K562 (cell line): ENCODE data around the gene ZIC2. TPM values are rescaled to one million over a fixed set of nuclear protein-coding genes. Genes with fewer than 3 reads are reported as not detected.

Source experiments
- ATAC-seq: fragments of 200-7000 bp; cut with Tn5 transposase; 3 replicates; pipeline ENCODE4 v1.9.1; 2020; ENCODE audit warnings: moderate library complexity
- Bru-seq: library from RNA; stranded (reverse); fragments of 400-500 nt; gene quantifications from one replicate; lab custom pipeline; 2021; lab: Mats Ljungman, UMichigan
- BruChase-seq, 2 experiments: library from RNA; stranded (reverse); fragments of 400-500 nt; gene quantifications; one replicate each; lab custom pipeline; 2021; lab: Mats Ljungman, UMichigan
- BruUV-seq: library from RNA; stranded (reverse); fragments of 400-500 nt; replicated peaks from 2 replicates; lab custom pipeline; 2021; lab: Mats Ljungman, UMichigan
- CTCF ChIA-PET: fragments of 300-600 bp; formaldehyde crosslinking; extraction: SDS; loops from one replicate; lab custom pipeline; 2021; ENCODE audit warnings: low intra/inter-chr PET ratio; lab: Yijun Ruan, JAX
- POLR2A ChIA-PET: fragments of 300-600, 350-650 bp; sonication (Branson Sonifier 250); formaldehyde crosslinking; extraction: SDS; loops from one replicate; lab custom pipeline; 2021; ENCODE audit warnings: antibody characterized with exemption, inconsistent platforms; lab: Yijun Ruan, JAX
- DNase-seq, 4 experiments: peaks; one replicate each; pipeline versions ENCODE4 v3.0.0 to v3.0.0-alpha.2; 2011 to 2018; ENCODE audit warnings: low spot score in 3 of 4, mixed read lengths in 3 of 4; ENCODE audit errors: extremely low read depth in 1 of 4
- FAIRE-seq: peaks from 2 replicates; lab custom pipeline; 2011; peaks lifted over from hg19 to GRCh38; lab: Jason Lieb, UNC
- H2AFZ ChIP-seq: 2 replicates; pipeline ENCODE4 v1.6.0; 2011; ENCODE audit warnings: low read depth, low read length, control low read depth, inconsistent platforms
- H3K27ac ChIP-seq: fragments of 200-600 bp; 3 replicates; pipeline ENCODE4 v1.8.0; 2011; ENCODE audit warnings: low read depth, mild to moderate bottlenecking, control low read depth, inconsistent platforms, low read length, moderate library complexity, mixed read lengths; ENCODE audit errors: extremely low read depth
- H3K27me3 ChIP-seq, 2 experiments: fragments of 300-600 bp in 1 of 2; 2 replicates in 1 of 2; 3 replicates in 1 of 2; pipeline versions ENCODE4 v1.6.0 to v1.8.0; 2011; ENCODE audit warnings: inconsistent platforms in 2 of 2, low read length in 2 of 2, mild to moderate bottlenecking in 1 of 2, mixed read lengths in 1 of 2, moderate library complexity in 1 of 2; ENCODE audit not compliant: control insufficient read depth in 2 of 2, insufficient read depth in 2 of 2
- H3K36me3 ChIP-seq: fragments of 300-600 bp; 3 replicates; pipeline ENCODE4 v1.8.0; 2011; ENCODE audit warnings: mild to moderate bottlenecking, low read length, inconsistent platforms; ENCODE audit not compliant: control insufficient read depth, insufficient read depth
- H3K4me1 ChIP-seq, 2 experiments: fragments of 200-600 bp in 1 of 2; replicated peaks in 1 of 2; 2 replicates in 1 of 2; 3 replicates in 1 of 2; pipeline versions ENCODE4 v1.5.1 to v1.8.0; 2011; ENCODE audit warnings: inconsistent platforms in 2 of 2, low read length in 2 of 2, mild to moderate bottlenecking in 1 of 2, mixed read lengths in 1 of 2, moderate library complexity in 1 of 2; ENCODE audit not compliant: control insufficient read depth in 2 of 2, insufficient read depth in 2 of 2
- H3K4me2 ChIP-seq: 2 replicates; pipeline ENCODE4 v1.6.1; 2011; ENCODE audit warnings: low read length, control low read depth, inconsistent platforms, mixed read lengths; ENCODE audit not compliant: insufficient read depth
- H3K4me3 ChIP-seq: fragments of 200-600 bp; sonication (generic), shearing (Covaris generic); 2 replicates; pipeline ENCODE4 v1.5.1; 2016; ENCODE audit warnings: control low read depth, inconsistent platforms
- H3K79me2 ChIP-seq: fragments of 200-600 bp; 3 replicates; pipeline ENCODE4 v1.8.0; 2011; ENCODE audit warnings: low read length, inconsistent platforms; ENCODE audit not compliant: control insufficient read depth, insufficient read depth
- H3K9ac ChIP-seq, 2 experiments: 2 replicates each; pipeline versions ENCODE4 v1.6.0 to v1.6.1; 2011; ENCODE audit warnings: low read depth in 2 of 2, low read length in 2 of 2, control low read depth in 1 of 2, inconsistent platforms in 1 of 2, mild to moderate bottlenecking in 1 of 2, mixed read lengths in 1 of 2; ENCODE audit not compliant: insufficient read depth in 1 of 2
- H3K9me1 ChIP-seq: one replicate; pipeline ENCODE4 v1.6.0; 2011; ENCODE audit warnings: inconsistent platforms, mild to moderate bottlenecking, low read length, moderate library complexity; ENCODE audit not compliant: control insufficient read depth, insufficient read depth
- H3K9me3 ChIP-seq: replicated peaks from 2 replicates; pipeline ENCODE4 v1.5.1; 2011; ENCODE audit warnings: low read depth, low read length, inconsistent platforms; ENCODE audit not compliant: control insufficient read depth, insufficient read depth
- H4K20me1 ChIP-seq: replicated peaks from 2 replicates; pipeline ENCODE4 v1.6.1; 2011; ENCODE audit warnings: low read length, inconsistent platforms, mixed read lengths; ENCODE audit not compliant: control insufficient read depth, insufficient read depth
- ADNP ChIP-seq: fragments of 200-800 bp; sonication (Bioruptor generic); IDR thresholded peaks from 2 replicates; pipeline ENCODE4 v1.6.1; 2016; ENCODE audit warnings: missing genetic modification characterization, missing compliant biosample characterization
- CXXC5 ChIP-seq: fragments of 250-450 bp; sonication (Bioruptor Pico); IDR thresholded peaks from 2 replicates; pipeline ENCODE4 v1.8.0; 2022; ENCODE audit warnings: inconsistent platforms, mild to moderate bottlenecking, moderate library complexity
- LEF1 ChIP-seq: fragments of 450-650 bp; IDR thresholded peaks from 2 replicates; pipeline ENCODE4 v1.6.1; 2016; ENCODE audit warnings: mild to moderate bottlenecking
- MAFG ChIP-seq: fragments of 450-650 bp; conservative IDR thresholded peaks from 2 replicates; pipeline ENCODE4 v1.6.1; 2016; ENCODE audit warnings: missing genetic modification characterization, missing compliant biosample characterization
- NCOA4 ChIP-seq: fragments of 450-650 bp; IDR thresholded peaks from 2 replicates; pipeline ENCODE4 v1.6.1; 2018; ENCODE audit warnings: mild to moderate bottlenecking; ENCODE audit not compliant: partially characterized antibody
- OTX1 ChIP-seq: fragments of 450-650 bp; formaldehyde crosslinking; IDR thresholded peaks from 2 replicates; pipeline ENCODE4 v1.4.0; 2022; ENCODE audit warnings: mild to moderate bottlenecking
- POLR3A ChIP-seq: IDR thresholded peaks from 2 replicates; pipeline ENCODE4 v1.6.1; 2011; ENCODE audit warnings: borderline replicate concordance, mild to moderate bottlenecking, moderate library complexity; ENCODE audit not compliant: insufficient read length, insufficient read depth; ENCODE audit errors: extremely low read depth
- POLR3G ChIP-seq: IDR thresholded peaks from 2 replicates; pipeline ENCODE4 v1.6.1; 2011; ENCODE audit not compliant: insufficient read length, insufficient replicate concordance; ENCODE audit errors: extremely low read depth
- RHOXF2B ChIP-seq: fragments of 250-450 bp; sonication (Bioruptor Pico); conservative IDR thresholded peaks from 2 replicates; pipeline ENCODE4 v1.5.1; 2021
- TAF1 ChIP-seq: IDR thresholded peaks from 2 replicates; pipeline ENCODE4 v1.6.1; 2011; ENCODE audit warnings: mild to moderate bottlenecking, low read length, moderate library complexity; ENCODE audit not compliant: insufficient read depth, control insufficient read depth, severe bottlenecking; ENCODE audit errors: extremely low read depth
- ZNF121 ChIP-seq: sonication (generic); formaldehyde crosslinking; conservative IDR thresholded peaks from 2 replicates; pipeline ENCODE4 v1.8.0; 2022; ENCODE audit warnings: missing genetic modification reagents
- ZNF140 ChIP-seq: fragments of 250-450 bp; sonication (Bioruptor Pico); IDR thresholded peaks from 2 replicates; pipeline ENCODE4 v1.8.0; 2021; ENCODE audit warnings: moderate library complexity, mild to moderate bottlenecking, inconsistent platforms
- ZNF347 ChIP-seq: fragments of 450-650 bp; formaldehyde crosslinking; IDR thresholded peaks from 2 replicates; pipeline ENCODE4 v1.4.0; 2020; ENCODE audit warnings: low read depth, mild to moderate bottlenecking, moderate library complexity
- WGBS: fragments of 100-300 bp; shearing (Covaris generic); methylation state at CpG from one replicate; pipeline ENCODE4 v1.1.6; 2016; ENCODE audit warnings: low coverage, mixed read lengths; ENCODE audit not compliant: insufficient coverage; ENCODE audit errors: missing lambda C conversion rate; 5-methylcytosine and 5-hydroxymethylcytosine counted together
- in situ Hi-C: fragments of 300-500 bp; cut with MboI; formaldehyde crosslinking; loops from 4 replicates; pipeline ENCODE4 v1.15.0; 2018; ENCODE audit warnings: inconsistent platforms, mixed read lengths
- intact Hi-C: fragments of 100-400 bp; cut with micrococcal nuclease; formaldehyde crosslinking; loops from 2 replicates; pipeline ENCODE4 v1.14.2; 2022
- long read RNA-seq, 3 experiments: library from polyadenylated mRNA in 2 of 3; library from RNA in 1 of 3; unstranded in 2 of 3; stranded (forward) in 1 of 3; transcript quantifications; one replicate each; pipeline ENCODE4 v2.0.0, GENCODE V29; 2019 to 2022
- polyA minus RNA-seq, 3 experiments: library from RNA; depleted of rRNA, polyadenylated mRNA; stranded (reverse); fragments of >200 nt; gene quantifications; 2 replicates each; pipeline ENCODE4 v1.2.3, GENCODE V29; 2011
- polyA plus RNA-seq, 8 experiments: library from polyadenylated mRNA; depleted of rRNA in 4 of 8; stranded (reverse) in 5 of 8; unstranded in 3 of 8; fragments of >200 nt; fragmentation: Nextera tagmentation in 2 of 8; fragmentation: Illumina TruSeq in 1 of 8; extraction: Ambion mirVana in 2 of 8; extraction: Trizol in 1 of 8; gene quantifications; 2 replicates each; pipeline versions ENCODE4 v1.2.1 to v1.2.3, GENCODE V29; 2011 to 2014; ENCODE audit warnings: inconsistent platforms in 1 of 8, missing spikeins in 1 of 8
- total RNA-seq, 7 experiments: library from RNA; depleted of rRNA in 6 of 7; stranded (reverse); fragments of >200 nt in 6 of 7; fragmentation: Illumina TruSeq in 2 of 7; extraction: Trizol in 2 of 7; gene quantifications; 2 replicates each; pipeline versions ENCODE4 v1.2.1 to v1.2.3, GENCODE V29; 2011 to 2021; ENCODE audit warnings: low replicate concordance in 1 of 7
- TF ChIP-seq, protein P1 (sequence below), 2 experiments: IDR thresholded peaks; 2 replicates each; pipeline ENCODE4 v1.6.1; 2011; ENCODE audit warnings: borderline replicate concordance in 1 of 2, control low read depth in 1 of 2, low read depth in 1 of 2, low read length in 1 of 2, mild to moderate bottlenecking in 1 of 2, mixed read lengths in 1 of 2, moderate library complexity in 1 of 2; ENCODE audit not compliant: insufficient read depth in 1 of 2, insufficient read length in 1 of 2, poor library complexity in 1 of 2, severe bottlenecking in 1 of 2; ENCODE audit errors: extremely low read depth in 1 of 2
- TF ChIP-seq, protein P2 (sequence below): fragments of 250-450 bp; sonication (Bioruptor Pico); IDR thresholded peaks from 2 replicates; pipeline ENCODE4 v1.8.0; 2021; ENCODE audit warnings: moderate library complexity, mild to moderate bottlenecking, inconsistent platforms

Gene ZIC2
- 5.8 and 7.8 TPM in 2 replicates for total RNA-seq (2011; cell fraction: chromatin; rRNA removed; ENCODE audit: low replicate concordance)
- total RNA-seq (2011; cell fraction: nucleolus; rRNA removed): 5.7 and 7.7 TPM in 2 replicates
- 4.1 and 7.0 TPM in 2 replicates for total RNA-seq (2011; cell fraction: nucleoplasm; rRNA removed)
- 3.7 and 6.1 TPM in 2 replicates for total RNA-seq (2014; rRNA removed)
- total RNA-seq (2014; rRNA removed; fragmentation: Illumina TruSeq; extraction: Trizol): 2.3 and 2.4 TPM in 2 replicates
- 3.7 and 4.5 TPM in 2 replicates for total RNA-seq (2015; rRNA removed; fragmentation: Illumina TruSeq; extraction: Trizol)
- total RNA-seq (2021): 18.0 and 22.1 TPM in 2 replicates
- polyA plus RNA-seq (2011; rRNA removed): 1.8 and 2.2 TPM in 2 replicates
- 1.4 and 2.3 TPM in 2 replicates for polyA plus RNA-seq (2011; cell fraction: cytosol; rRNA removed)
- 6.9 and 9.9 TPM in 2 replicates for polyA plus RNA-seq (2011; cell fraction: nucleus; rRNA removed)
- 7.4 and 9.3 TPM in 2 replicates for polyA plus RNA-seq (2012)
- polyA plus RNA-seq (2014; fragmentation: Illumina TruSeq; extraction: Trizol): 6.5 and 7.3 TPM in 2 replicates
- polyA plus RNA-seq (2014; fragmentation: Nextera tagmentation; extraction: Ambion mirVana): 1 to 10 TPM; 4.2 to 9.8 TPM
- 4.6 and 6.3 TPM in 2 replicates for polyA plus RNA-seq (2014; rRNA removed)
- polyA minus RNA-seq (2011; rRNA and poly(A)+ RNA removed): 1.5 and 2.4 TPM in 2 replicates
- polyA minus RNA-seq (2011; cell fraction: cytosol; rRNA and poly(A)+ RNA removed): 2.9 and 10.6 TPM in 2 replicates
- polyA minus RNA-seq (2011; cell fraction: nucleus; rRNA and poly(A)+ RNA removed): 7.3 and 9.6 TPM in 2 replicates
- percentile 83 among the genes with signal in this experiment for Bru-seq, nascent RNA
- percentile 79 among the genes with signal in this experiment for BruChase-seq, experiment 1, labeled RNA remaining after a 2-hour chase
- BruChase-seq, experiment 2, labeled RNA remaining after a 6-hour chase: percentile 85 among the genes with signal in this experiment
- long read RNA-seq, experiment 1, transcript ZIC2-201 (3 exons, 2,983 nt): major isoform, 6 of 14 reads
- long read RNA-seq, experiment 1, partial matches to known transcripts: 0 of 14 reads
- long read RNA-seq, experiment 1, other reads (novel, unspliced or antisense): 6 of 14 reads
- long read RNA-seq, experiment 2, transcript ZIC2-201 (3 exons, 2,983 nt): major isoform, 5 of 20 reads
- long read RNA-seq, experiment 2, partial matches to known transcripts: 0 of 20 reads
- long read RNA-seq, experiment 2, other reads (novel, unspliced or antisense): 15 of 20 reads
- long read RNA-seq, experiment 3: 0 reads

DNA sequence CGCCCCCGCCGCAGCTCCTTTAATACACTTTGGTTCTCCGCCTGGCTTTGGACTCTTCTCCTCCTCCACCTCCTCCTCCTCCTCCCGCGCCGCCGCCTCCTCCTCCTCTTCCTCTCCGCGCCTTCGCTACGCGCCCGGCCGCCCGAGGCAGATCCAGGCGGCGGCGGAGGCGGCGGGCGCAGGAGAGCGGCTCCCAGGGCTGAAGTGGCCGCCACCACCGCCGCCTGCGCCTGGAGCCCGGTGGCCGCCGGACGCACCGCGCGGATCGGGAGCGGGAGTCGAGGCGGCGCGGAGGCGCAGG is at the start of gene ZIC2:
Gene ZIC2, plus strand, starts transcription at position 50 of the 301 bp plus-strand sequence. CDS start 281 bp downstream, outside the sequence.
- no peaks in the 10 kb centered on the region for H3K27me3 ChIP-seq
- ChIA-PET CTCF (no interaction called here), POLR2A (interaction anchor here (0.6 to 2.6 kb wide), 5 partner anchors 10 to 523 kb away, joined by 3 to 14 read pairs (median 4); partner anchors contain the start of gene ZIC5)
- 3% methylated on average over 14 of the region's 41 CpGs for WGBS
- H3K9ac ChIP-seq: peak within 1 kb of the TSS; percentile 65 to 96
- H3K4me1 ChIP-seq: peaks cover 5 to 46% of the 10 kb centered on the region in 2 experiments; a peak in 3 of 5 replicates
- no peaks in the 10 kb centered on the region for H4K20me1 ChIP-seq
- no peak for FAIRE-seq
- peaks cover 14% of the 10 kb centered on the region; the same call in 1 of the 3 replicates for H3K36me3 ChIP-seq
- H3K9me1 ChIP-seq: no peaks in the 10 kb centered on the region
- intact Hi-C loops: loop anchor here (5.0 kb wide), 1 partner anchor 256 kb away; no protein-coding TSS in a partner anchor
- H3K4me2 ChIP-seq: peak within 1 kb of the TSS; percentile 85
- ATAC-seq: peak; percentile 2
- BruUV-seq: no TSS peak
- H3K27ac ChIP-seq: peak within 1 kb of the TSS; percentile 92
- no peak for DNase-seq
- H3K4me3 ChIP-seq: peak within 1 kb of the TSS; percentile 59
- no peaks in the 10 kb centered on the region for H3K9me3 ChIP-seq
- peaks cover 31% of the 10 kb centered on the region for H3K79me2 ChIP-seq
- H2AFZ ChIP-seq: peak within 1 kb of the TSS; percentile 76
- in situ Hi-C loops: no loop called here
- no peak for TF ChIP-seq OTX1 (CRISPR knock-in tag)
- TF ChIP-seq ADNP (tag): no peak
- no peak for TF ChIP-seq ZNF121 (CRISPR knock-in tag)
- TF ChIP-seq MAFG (tag): no peak
- TF ChIP-seq ZNF140 (CRISPR knock-in tag): no peak
- TF ChIP-seq, protein P1, sequence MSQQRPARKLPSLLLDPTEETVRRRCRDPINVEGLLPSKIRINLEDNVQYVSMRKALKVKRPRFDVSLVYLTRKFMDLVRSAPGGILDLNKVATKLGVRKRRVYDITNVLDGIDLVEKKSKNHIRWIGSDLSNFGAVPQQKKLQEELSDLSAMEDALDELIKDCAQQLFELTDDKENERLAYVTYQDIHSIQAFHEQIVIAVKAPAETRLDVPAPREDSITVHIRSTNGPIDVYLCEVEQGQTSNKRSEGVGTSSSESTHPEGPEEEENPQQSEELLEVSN (IDR thresholded peaks at IDR 0.05; ENCODE audit: borderline replicate concordance in 1 of 2, extremely low read depth in 1 of 2, insufficient read depth in 1 of 2, insufficient read length in 1 of 2, low read depth in 1 of 2, low read length in 1 of 2, poor library complexity in 1 of 2, severe bottlenecking in 1 of 2): peak in 1 of 2 experiments; percentile 3
- no peak for TF ChIP-seq NCOA4
- TF ChIP-seq POLR3A: no peak
- no peak for TF ChIP-seq ZNF347 (CRISPR knock-in tag)
- no peak for TF ChIP-seq RHOXF2B (CRISPR knock-in tag)
- no peak for TF ChIP-seq CXXC5 (CRISPR knock-in tag)
- no peak for TF ChIP-seq LEF1
- TF ChIP-seq, protein P2, sequence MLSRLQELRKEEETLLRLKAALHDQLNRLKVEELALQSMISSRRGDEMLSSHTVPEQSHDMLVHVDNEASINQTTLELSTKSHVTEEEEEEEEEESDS (CRISPR knock-in tag): no peak
- TF ChIP-seq POLR3G: no peak
- peak; percentile 2 for TF ChIP-seq TAF1
